NOMO-1 treated with DMSO at 0.1 percent for 48 hours (cell line): ENCODE results near the gene NDUFB11.
"Not testable (repeated sequence)": the region's sequence is repeated elsewhere in the genome, so short reads cannot be mapped to it uniquely, and the experiment has no call there.

Experiments
- DNase-seq: peaks from one replicate; lab custom pipeline; 2025; ENCODE audit not compliant: unreplicated experiment; lab: John Stamatoyannopoulos, UW

NDUFB11 gene

GRCh38 chrX:47146936-47147859 lies 2.7 kb upstream of the NDUFB11 start:
- DNase-seq = no peak

DNA sequence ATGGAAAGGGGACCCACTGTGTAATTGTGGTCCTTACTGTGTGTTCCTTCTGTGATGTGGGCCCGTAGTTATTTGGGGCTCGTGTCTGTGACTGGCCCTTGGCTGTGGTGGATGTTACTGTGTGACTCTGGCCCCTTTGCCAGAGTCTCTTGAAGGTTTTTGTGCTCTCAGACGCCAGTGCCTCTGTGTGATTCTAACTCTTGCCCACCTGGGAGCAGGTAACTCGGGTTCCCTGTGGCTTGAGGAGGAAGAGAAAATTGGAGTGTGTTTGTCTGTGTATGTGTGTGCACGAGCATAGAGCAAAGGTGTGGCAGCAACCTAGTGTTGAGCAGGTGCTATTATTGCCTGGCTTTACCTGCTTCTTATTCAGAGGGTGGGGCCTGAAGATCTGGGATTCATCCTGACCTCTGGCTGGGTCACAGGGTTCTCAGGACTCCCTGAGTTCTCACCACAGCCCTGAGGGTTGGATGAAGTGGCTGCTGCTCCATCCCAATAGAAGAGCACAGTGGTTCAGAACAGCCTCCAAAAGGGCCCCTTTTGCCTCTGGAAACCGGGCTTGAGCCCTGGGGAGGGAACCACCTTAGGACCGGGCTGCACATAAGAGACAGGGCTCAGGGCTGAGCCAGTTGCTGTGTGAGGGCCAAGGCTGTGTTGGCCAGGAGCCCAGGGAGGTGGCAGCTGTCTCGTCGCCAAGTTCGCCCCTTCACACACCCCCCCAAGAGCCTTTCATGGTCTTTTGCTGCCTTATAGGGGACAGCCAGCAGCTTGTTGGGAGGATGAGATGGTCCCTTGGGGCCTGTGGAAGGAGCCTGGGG lies 1.8 kb upstream of the NDUFB11 start:
- no peak for DNase-seq

GRCh38 chrX:47145395-47146120 lies 1.1 kb upstream of the NDUFB11 start:
- DNase-seq = peak; percentile 27

- peak; percentile 32 for DNase-seq
Measured at GRCh38 chrX:47143894-47144625, 442 bp downstream of the NDUFB11 start.

GRCh38 chrX:47138171-47138570 lies 6.3 kb downstream of the NDUFB11 start:
- no peak for DNase-seq

DNA sequence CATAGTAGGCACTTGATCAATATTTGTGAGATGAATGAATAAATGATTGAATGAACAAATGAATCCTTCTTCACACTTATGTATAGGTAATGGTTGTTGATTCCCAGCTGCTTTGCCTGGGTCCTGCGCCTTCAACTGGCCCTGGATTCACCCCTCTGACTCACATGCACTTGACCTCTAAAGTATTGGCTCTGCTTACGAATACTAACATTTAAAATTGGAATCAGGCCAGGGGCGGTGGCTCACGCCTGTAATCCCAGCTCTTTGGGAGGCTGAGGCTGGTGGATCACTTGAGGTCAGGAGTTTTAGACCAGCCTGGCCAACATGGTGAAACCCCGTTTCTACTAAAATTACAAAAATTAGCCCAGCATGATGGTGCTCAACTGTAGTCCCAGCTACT lies 8.9 kb downstream of the NDUFB11 start:
- DNase-seq = not testable (repeated sequence)

DNA sequence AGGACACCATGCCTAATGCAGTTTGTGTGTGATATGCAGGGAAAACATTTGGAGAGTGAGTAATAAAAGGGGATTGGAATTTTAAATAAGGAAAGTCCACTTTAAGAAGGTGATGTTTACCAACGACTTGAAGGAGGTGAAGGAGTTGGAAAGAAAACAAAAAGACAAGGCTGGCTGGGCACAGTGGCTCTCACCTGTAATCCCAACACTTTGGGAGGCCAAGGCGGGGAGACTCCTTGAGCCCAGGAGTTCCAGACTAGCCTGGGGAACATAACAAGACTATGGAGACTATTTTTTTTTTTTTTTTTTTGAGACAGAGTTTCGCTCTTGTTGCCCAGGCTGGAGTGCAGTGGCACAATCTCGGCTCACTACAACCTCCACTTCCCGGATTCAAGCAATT lies 11.0 kb downstream of the NDUFB11 start:
- no peak for DNase-seq

DNA sequence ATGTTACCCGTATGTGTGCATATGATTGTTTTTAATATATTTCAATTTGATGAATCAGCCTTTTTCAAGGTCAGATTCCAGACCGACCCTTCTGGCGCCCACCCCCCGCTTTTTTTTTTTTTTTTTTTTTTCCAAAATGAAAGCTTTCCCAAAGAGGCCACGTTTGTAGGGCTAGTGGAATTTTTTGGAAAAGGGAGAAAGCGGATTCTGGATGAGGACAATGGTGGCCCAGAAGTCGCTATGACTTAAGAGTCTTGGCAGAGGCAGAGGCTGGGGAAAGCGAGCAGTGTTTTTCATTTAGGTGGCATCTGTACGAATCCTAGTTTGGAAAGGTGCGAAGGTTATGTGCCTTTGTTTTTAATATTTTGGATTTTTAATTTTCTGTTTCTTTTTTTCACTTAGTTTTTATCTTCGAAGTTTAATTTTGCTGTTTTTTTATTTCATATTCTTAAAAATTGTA lies 14.6 kb downstream of the NDUFB11 start:
- no peak for DNase-seq

DNA sequence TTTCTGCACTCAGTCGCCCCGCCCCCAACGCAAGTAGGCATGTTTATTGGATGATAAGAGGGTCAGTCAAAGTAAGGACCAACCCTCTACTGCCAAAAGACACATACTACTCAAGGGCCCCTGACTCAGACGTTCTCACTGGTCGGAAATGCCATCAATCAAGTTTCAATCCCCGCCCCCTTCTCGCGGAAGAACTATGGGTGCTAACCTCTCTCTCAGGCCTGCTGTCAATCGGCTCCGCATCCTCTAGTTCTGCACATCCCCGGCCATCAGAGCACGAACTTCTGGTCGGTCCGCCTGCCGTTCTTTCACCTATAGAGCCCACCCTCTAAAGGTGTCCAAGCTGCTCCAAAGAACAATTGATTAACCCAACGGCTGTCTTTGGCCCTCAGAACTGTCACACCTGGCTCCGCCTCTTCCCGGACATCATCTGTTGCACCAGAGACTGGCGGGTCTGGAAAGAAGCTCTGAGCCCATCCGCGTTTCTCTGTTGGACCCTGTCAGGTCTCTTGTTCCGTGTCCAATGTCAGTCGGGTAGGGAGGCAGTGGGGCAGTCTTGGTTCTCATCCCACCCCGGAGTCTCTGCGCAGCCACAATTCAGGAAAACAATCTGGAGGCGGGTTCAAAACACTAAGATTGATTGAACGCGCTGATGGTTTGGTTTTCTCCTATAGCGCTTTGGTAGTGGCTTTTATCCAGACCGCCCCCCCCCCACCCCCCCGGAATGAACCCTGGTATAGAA lies 15.2 kb downstream of the NDUFB11 start:
- DNase-seq = peak; percentile 89

- DNase-seq = not testable (repeated sequence)
Measured at GRCh38 chrX:47124466-47124865, 20.0 kb downstream of the NDUFB11 start.

DNA sequence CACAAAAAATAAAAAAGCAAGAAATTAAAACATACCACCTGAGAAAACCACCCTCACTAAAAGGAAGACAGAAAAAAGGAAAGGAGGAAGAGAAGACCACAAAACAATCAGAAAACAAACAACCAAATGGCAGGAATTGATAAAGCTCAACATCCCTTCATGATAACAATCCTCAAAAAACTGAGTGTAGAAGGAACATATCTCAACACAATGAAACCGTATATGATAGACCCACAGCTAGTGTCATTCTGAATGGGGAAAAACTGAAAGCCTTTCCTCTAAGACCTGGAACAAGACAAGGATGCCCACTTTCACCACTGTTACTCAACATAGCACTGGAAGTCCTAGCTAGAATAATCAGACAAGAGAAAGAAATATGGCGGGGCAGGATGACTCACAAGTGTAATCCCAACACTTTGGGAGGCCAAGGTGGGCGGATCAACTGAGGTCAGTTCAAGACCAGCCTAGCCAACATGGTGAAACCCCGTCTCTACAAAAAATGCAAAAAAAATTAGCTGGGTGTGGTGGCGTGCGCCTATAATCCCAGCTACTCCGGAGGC lies 27.9 kb downstream of the NDUFB11 start:
- not testable (repeated sequence) for DNase-seq

GRCh38 chrX:47112316-47112954 lies 32.1 kb downstream of the NDUFB11 start:
- no peak for DNase-seq

DNA sequence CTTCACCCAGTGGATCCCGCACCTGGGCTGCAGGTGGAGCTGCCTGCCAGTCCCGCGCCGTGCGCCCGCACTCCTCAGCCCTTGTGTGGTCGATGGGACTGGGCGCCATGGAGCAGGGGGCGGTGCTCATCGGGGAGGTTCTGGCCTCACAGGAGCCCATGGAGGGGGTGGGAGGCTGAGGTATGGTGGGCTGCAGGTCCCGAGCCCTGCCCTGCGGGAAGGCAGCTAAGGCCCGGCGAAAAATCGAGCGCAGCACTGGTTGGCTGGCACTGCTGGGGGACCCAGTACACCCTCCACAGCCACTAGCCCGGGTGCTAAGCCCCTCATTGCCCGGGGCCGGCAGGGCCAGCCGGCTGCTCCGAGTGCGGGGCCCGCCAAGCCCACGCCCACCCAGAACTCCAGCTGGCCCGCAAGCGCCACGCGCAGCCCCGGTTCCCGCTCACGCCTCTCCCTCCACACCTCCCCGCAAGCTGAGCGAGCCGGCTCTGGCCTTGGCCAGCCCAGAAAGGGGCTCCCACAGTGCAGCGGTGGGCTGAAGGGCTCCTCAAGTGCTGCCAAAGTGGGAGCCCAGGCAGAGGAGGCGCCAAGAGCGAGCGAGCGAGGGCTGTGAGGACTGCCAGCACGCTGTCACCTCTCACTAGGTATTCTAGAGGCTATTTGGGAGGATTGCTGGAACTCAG lies 33.4 kb downstream of the NDUFB11 start:
- DNase-seq = not testable (repeated sequence)

DNA sequence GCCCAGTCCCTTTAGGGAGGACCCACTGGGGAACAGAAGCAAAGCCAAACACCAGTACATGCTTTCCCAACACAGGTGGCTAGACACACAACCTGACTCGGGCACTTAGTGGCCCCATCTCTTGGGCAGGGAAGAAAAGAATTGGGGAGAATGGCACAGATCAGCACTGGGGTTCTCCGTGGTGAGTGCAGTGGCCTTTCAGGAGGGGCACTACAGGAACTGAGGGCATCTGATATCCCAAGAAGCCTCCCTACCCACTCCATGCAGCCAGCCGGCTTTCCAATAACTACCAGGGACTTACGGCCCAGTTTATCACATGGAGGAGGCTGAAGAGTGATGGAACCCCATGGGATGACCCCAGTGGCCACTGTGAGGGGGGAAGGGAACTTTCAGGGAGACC lies 43.3 kb downstream of the NDUFB11 start:
- no peak for DNase-seq

DNA sequence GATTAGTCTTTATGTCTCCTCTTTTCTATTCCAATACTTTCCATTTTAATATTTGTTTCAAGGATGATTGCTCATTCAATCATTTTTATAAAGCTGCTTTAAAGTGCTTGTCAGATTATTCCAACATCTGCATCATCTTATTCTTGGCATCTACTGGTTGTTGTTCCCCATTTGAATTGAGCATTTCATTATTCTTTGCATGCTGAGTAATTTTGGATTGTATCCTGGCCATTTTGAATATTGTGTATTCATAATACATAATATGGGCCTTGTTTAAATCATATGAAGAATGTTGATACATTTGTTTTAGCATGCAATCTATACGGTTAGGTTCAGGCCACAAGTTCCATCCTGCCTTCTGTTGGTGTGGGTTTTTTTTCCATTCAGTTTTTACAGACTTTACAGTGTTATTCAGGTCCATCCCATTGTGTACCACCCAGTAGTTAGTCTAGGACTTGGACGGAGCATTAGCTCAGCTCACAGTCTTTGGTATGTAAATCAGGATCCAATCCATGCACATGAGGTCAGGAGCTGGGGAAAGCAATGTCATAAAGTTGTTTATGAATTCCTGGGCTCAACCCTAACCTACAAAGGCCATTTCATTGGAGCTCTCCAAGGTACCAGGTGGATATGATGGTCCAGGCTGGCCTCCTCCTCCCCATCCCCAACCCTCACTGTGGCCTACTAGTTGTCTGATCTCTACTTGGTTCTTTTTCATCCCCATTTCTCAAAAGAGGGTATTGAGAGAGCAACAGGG lies 46.0 kb downstream of the NDUFB11 start:
- DNase-seq = no peak

GRCh38 chrX:47097018-47097417 lies 47.5 kb downstream of the NDUFB11 start:
- DNase-seq = no peak

GRCh38 chrX:47093860-47094259 lies 50.6 kb downstream of the NDUFB11 start:
- no peak for DNase-seq

- peak; percentile 37 for DNase-seq
Measured at GRCh38 chrX:47093248-47093647, 51.3 kb downstream of the NDUFB11 start.
